ENCODE measurements around the gene OSBPL5. TPM values are rescaled to one million over a fixed set of nuclear protein-coding genes. Genes with fewer than 3 reads are reported as not detected.
"Not testable (repeated sequence)": the region's sequence is repeated elsewhere in the genome, so short reads cannot be mapped to it uniquely, and the experiment has no call there.

OSBPL5 gene
- total RNA-seq, 4 donors from 2014 or later, result 37.3 to 211 (median 105) TPM

DNA sequence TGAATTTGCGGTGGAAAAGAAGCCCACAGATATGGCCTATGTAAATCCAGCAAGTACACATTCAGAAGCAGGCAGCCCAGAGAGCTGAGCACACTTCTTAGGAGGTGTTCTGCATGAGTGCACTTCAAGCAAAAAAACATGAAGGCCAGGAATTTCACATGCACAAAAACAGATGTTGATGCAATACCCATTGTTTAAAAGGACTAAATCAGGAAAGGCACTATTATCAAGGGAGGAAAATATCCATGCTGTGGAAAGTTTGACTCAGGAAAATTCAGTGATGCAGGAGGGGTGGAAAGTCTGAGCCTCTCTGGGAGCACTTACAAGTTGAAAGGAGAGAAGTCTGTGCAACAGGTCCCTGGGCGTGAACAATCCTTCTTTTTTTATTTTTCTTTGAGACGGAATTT, 92.1 kb downstream of the OSBPL5 start:
- Histone ChIP-seq H3K4me3 (no peak overlapping the region), H3K9me3 (no peaks in the 10 kb centered on the region), H3K36me3 (no peaks in the 10 kb centered on the region), H3K4me1 (no peaks in the 10 kb centered on the region), H3K27ac (no peak overlapping the region), H3K27me3 (no peaks in the 10 kb centered on the region)
- in situ Hi-C loops (cut with MboI; ENCODE audit: low pct_ligation_motif_present in 1 of 4, low pct_unique_long_range_greater_than_20kb in 1 of 4, low sequenced_read_pairs in 3 of 4), result no loop called here
- peak in 1 of 3 donors; percentile 21 for TF ChIP-seq POLR2AphosphoS5 (IDR thresholded peaks at IDR 0.05)
- TF ChIP-seq, protein P1, sequence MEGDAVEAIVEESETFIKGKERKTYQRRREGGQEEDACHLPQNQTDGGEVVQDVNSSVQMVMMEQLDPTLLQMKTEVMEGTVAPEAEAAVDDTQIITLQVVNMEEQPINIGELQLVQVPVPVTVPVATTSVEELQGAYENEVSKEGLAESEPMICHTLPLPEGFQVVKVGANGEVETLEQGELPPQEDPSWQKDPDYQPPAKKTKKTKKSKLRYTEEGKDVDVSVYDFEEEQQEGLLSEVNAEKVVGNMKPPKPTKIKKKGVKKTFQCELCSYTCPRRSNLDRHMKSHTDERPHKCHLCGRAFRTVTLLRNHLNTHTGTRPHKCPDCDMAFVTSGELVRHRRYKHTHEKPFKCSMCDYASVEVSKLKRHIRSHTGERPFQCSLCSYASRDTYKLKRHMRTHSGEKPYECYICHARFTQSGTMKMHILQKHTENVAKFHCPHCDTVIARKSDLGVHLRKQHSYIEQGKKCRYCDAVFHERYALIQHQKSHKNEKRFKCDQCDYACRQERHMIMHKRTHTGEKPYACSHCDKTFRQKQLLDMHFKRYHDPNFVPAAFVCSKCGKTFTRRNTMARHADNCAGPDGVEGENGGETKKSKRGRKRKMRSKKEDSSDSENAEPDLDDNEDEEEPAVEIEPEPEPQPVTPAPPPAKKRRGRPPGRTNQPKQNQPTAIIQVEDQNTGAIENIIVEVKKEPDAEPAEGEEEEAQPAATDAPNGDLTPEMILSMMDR (IDR thresholded peaks at IDR 0.05), result no peak
- intact Hi-C loops (cut with DNase I; ENCODE audit: low total_unique reads), result loop anchor here (1.0 kb wide), 1 partner anchor 28 kb away; no protein-coding TSS in a partner anchor
- DNase-seq, result no peak
- WGBS, 2 donors (ENCODE audit: low coverage in 1 of 2), result 82% methylated on average over 3 of the region's 3 CpGs; no CpG with 5 or more reads in 1 of the 2 donors

DNA sequence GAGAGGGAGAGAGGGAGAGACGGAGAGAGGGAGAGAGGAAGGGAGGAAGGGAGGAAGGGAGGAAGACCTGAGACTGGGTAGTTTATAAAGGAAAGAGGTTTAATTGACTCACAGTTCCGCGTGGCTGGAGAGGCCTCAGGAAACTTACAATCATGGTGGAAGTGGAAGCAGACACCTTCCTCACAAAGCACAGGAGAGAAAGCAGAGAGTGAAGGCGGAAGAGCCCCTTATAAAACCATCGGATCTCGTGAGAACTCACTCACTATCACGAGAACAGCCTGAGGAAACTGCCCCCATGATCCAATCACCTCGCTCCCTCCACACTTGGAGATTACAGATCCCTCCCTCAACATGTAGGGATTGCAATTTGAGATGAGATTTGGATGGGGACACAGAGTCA, 95.7 kb downstream of the OSBPL5 start:
- intact Hi-C loops (cut with DNase I; ENCODE audit: low total_unique reads), result no loop called here
- Histone ChIP-seq H3K27me3 (no peaks in the 10 kb centered on the region), H3K4me3 (no peak overlapping the region), H3K36me3 (no peaks in the 10 kb centered on the region), H3K9me3 (no peaks in the 10 kb centered on the region), H3K4me1 (no peaks in the 10 kb centered on the region), H3K27ac (no peak overlapping the region)
- WGBS, 2 donors (ENCODE audit: low coverage in 1 of 2), result 80 to 85% methylated on average over 1 to 7 of the region's 8 CpGs
- no peak for TF ChIP-seq EP300 (IDR thresholded peaks at IDR 0.05; ENCODE audit: low read depth)
- TF ChIP-seq, protein P1 (IDR thresholded peaks at IDR 0.05), result no peak
- TF ChIP-seq POLR2A (IDR thresholded peaks at IDR 0.05), result no peak
- TF ChIP-seq POLR2AphosphoS5 (IDR thresholded peaks at IDR 0.05), result no peak
- in situ Hi-C loops (cut with MboI; ENCODE audit: low pct_ligation_motif_present in 1 of 4, low pct_unique_long_range_greater_than_20kb in 1 of 4, low sequenced_read_pairs in 3 of 4), result no loop called here
- DNase-seq, result no peak

DNA sequence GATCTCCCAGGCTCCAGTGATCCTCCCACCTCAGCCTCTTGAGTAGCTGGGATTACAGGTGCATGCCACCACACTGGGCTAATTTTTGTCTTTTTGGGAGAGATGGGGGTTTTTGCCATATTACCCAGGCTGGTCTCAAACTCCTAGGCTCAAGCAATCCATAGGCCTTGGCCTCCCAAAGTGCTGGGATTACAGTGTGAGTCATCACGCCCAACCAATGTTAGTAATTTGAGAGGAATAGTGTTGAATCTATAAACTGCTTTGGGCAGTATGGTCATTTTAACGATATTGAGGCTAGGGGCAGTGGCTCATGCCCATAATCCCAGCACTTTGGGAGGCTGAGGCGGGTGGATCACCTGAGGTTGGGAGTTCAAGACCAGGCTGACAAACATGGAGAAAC, 98.8 kb downstream of the OSBPL5 start:
- intact Hi-C loops (cut with DNase I; ENCODE audit: low total_unique reads); H3K36me3 ChIP-seq; H3K27me3 ChIP-seq; H3K9me3 ChIP-seq; DNase-seq; in situ Hi-C loops (cut with MboI; ENCODE audit: low pct_ligation_motif_present in 1 of 4, low pct_unique_long_range_greater_than_20kb in 1 of 4, low sequenced_read_pairs in 3 of 4); H3K4me1 ChIP-seq; H3K4me3 ChIP-seq; H3K27ac ChIP-seq: not testable (repeated sequence)
- WGBS, 2 donors (ENCODE audit: low coverage in 1 of 2), result 93% methylated on average over 3 of the region's 3 CpGs; no CpG with 5 or more reads in 1 of the 2 donors

DNA sequence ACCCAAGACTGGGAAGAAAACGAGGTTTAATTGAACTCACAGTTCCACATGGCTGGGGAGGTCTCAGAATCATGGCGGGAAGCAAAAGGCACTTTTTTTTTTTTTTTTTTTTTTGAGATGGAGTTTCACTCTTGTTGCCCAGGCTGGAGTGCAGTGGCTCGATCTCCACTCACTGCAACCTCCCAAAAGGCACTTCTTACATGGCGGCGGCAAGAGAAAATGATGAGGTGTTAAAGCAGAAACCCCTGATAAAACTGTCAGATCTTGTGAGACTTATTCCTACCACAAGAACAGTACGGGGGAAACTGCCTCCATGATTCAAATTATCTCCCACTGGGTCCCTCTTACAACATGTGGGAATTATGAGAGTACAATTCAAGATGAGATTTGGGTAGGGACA, 100.4 kb downstream of the OSBPL5 start:
- H3K4me3 ChIP-seq; H3K9me3 ChIP-seq; in situ Hi-C loops (cut with MboI; ENCODE audit: low pct_ligation_motif_present in 1 of 4, low pct_unique_long_range_greater_than_20kb in 1 of 4, low sequenced_read_pairs in 3 of 4); H3K27me3 ChIP-seq; H3K4me1 ChIP-seq; H3K36me3 ChIP-seq; intact Hi-C loops (cut with DNase I; ENCODE audit: low total_unique reads); DNase-seq; H3K27ac ChIP-seq: not testable (repeated sequence)
- WGBS, 2 donors (ENCODE audit: low coverage in 1 of 2), result 89 to 92% methylated on average over 6 of the region's 6 CpGs

DNA sequence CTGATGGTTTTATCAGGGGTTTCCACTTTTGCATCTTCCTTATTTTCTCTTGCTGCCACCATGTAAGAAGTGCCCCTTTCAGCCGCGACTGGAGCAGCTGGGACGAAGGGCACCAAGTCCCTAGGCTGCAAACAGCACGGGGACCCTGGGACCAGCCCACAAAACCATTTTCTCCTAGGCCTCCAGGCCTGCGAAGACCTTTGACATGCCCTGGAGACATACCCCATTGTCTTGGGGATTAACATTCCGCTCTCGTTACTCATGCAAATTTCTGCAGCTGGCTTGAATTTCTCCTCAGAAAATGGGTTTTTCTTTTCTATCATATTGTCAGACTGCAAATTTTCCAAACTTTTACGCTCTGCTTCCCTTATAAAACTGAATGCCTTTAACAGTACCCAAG, 101.2 kb downstream of the OSBPL5 start:
- H3K27ac ChIP-seq; H3K4me3 ChIP-seq; H3K27me3 ChIP-seq; H3K4me1 ChIP-seq; H3K36me3 ChIP-seq; intact Hi-C loops (cut with DNase I; ENCODE audit: low total_unique reads); DNase-seq; H3K9me3 ChIP-seq; in situ Hi-C loops (cut with MboI; ENCODE audit: low pct_ligation_motif_present in 1 of 4, low pct_unique_long_range_greater_than_20kb in 1 of 4, low sequenced_read_pairs in 3 of 4): not testable (repeated sequence)
- 73 to 79% methylated on average over 3 to 8 of the region's 8 CpGs for WGBS, 2 donors (ENCODE audit: low coverage in 1 of 2)

DNA sequence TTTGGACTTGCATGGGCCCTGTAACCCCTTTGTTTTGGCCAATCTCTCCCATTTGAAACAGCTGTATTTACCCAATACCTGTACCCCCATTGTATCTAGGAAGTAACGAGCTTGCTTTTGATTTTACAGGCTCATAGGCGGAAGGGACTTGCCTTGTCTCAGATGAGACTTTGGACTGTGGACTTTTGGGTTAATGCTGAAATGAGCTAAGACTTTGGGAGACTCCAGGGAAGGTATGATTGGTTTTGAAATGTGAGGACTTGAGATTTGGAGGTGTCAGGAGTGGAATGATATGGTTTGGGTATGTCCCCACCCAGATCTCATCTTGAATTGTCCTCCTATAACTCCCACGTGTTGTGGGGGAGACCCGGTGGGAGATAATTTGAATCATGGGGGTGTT, 101.7 kb downstream of the OSBPL5 start:
- in situ Hi-C loops (cut with MboI; ENCODE audit: low pct_ligation_motif_present in 1 of 4, low pct_unique_long_range_greater_than_20kb in 1 of 4, low sequenced_read_pairs in 3 of 4); H3K4me3 ChIP-seq; H3K4me1 ChIP-seq; intact Hi-C loops (cut with DNase I; ENCODE audit: low total_unique reads); H3K27ac ChIP-seq; DNase-seq; H3K9me3 ChIP-seq; H3K27me3 ChIP-seq; H3K36me3 ChIP-seq: not testable (repeated sequence)
- 53% methylated on average over 4 of the region's 4 CpGs; no CpG with 5 or more reads in 1 of the 2 donors for WGBS, 2 donors (ENCODE audit: low coverage in 1 of 2)
